HCT116 (cell line): ENCODE measurements around the gene SP3. TPM values are rescaled to one million over a fixed set of nuclear protein-coding genes. Genes with fewer than 3 reads are reported as not detected.

Experiments used
- ATAC-seq: fragments of 200-7000 bp; cut with Tn5 transposase; 2 replicates; pipeline ENCODE4 v1.9.1; 2020; ENCODE audit warnings: mild to moderate bottlenecking, moderate library complexity
- BruUV-seq: library from RNA; stranded (reverse); fragments of 400-500 nt; replicated peaks from 2 replicates; lab custom pipeline; 2021; lab: Mats Ljungman, UMichigan
- CTCF ChIA-PET: fragments of 300-600 bp; sonication (Branson Sonifier 250); formaldehyde crosslinking; loops from one replicate; lab custom pipeline; 2021; ENCODE audit warnings: antibody characterized with exemption; lab: Charles Lee
- POLR2A ChIA-PET: fragments of 300-600, 350-600 bp; sonication (Branson Sonifier 250); formaldehyde crosslinking; loops from one replicate; lab custom pipeline; 2021; ENCODE audit warnings: antibody characterized with exemption; lab: Charles Lee
- RAD21 ChIA-PET, 2 experiments: fragments of 300-600 bp; sonication (Branson Sonifier 250); formaldehyde crosslinking; loops; one replicate each; lab custom pipeline; 2023; ENCODE audit warnings: low total read pairs in 2 of 2; ENCODE audit not compliant: uncharacterized antibody in 2 of 2, unreplicated experiment in 2 of 2, low non-redundant PET in 1 of 2; lab: Charles Lee
- DNase-seq: peaks from one replicate; pipeline ENCODE4 v3.0.0-alpha.2; 2010; ENCODE audit warnings: low read depth, low spot score
- H2AFZ ChIP-seq: fragments of 200-600 bp; shearing (Covaris generic), sonication (generic); 2 replicates; pipeline ENCODE4 v1.6.1; 2017; ENCODE audit warnings: low read depth, mixed run types, mixed read lengths, antibody characterized with exemption, low read length; ENCODE audit not compliant: poor library complexity, severe bottlenecking
- H3K27ac ChIP-seq: 2 replicates; pipeline ENCODE4 v1.5.1; 2012; ENCODE audit warnings: low read depth, low read length
- H3K27me3 ChIP-seq: fragments of 200-600 bp; sonication (generic); 2 replicates; pipeline ENCODE4 v1.6.1; 2016; ENCODE audit warnings: mixed run types, low read length, mixed read lengths; ENCODE audit not compliant: insufficient read depth
- H3K36me3 ChIP-seq, 2 experiments: fragments of 200-500 bp in 1 of 2; fragments of 200-600 bp in 1 of 2; sonication (Bioruptor generic) in 1 of 2; sonication (generic) in 1 of 2; 2 replicates each; pipeline versions ENCODE4 v1.5.1 to v1.6.1; 2014 to 2016; ENCODE audit warnings: low read length in 2 of 2, inconsistent platforms in 1 of 2, mixed read lengths in 1 of 2, mixed run types in 1 of 2; ENCODE audit not compliant: insufficient read depth in 2 of 2, control insufficient read depth in 1 of 2
- H3K4me1 ChIP-seq, 2 experiments: fragments of 200-600 bp in 1 of 2; sonication (generic) in 1 of 2; 2 replicates each; pipeline versions ENCODE4 v1.5.1 to v1.6.1; 2012 to 2017; ENCODE audit warnings: low read length in 2 of 2, inconsistent platforms in 1 of 2, mild to moderate bottlenecking in 1 of 2, mixed read lengths in 1 of 2, mixed run types in 1 of 2, moderate library complexity in 1 of 2; ENCODE audit not compliant: insufficient read depth in 2 of 2, control insufficient read depth in 1 of 2
- H3K4me2 ChIP-seq: fragments of 200-600 bp; sonication (generic); 2 replicates; pipeline ENCODE4 v1.6.1; 2017; ENCODE audit warnings: mixed run types, low read length, mixed read lengths
- H3K4me3 ChIP-seq, 2 experiments: fragments of 200-600 bp in 1 of 2; sonication (generic) in 1 of 2; replicated peaks in 1 of 2; 2 replicates each; pipeline ENCODE4 v1.5.1; 2011 to 2016; ENCODE audit warnings: low read length in 2 of 2, control low read depth in 1 of 2, low read depth in 1 of 2, mild to moderate bottlenecking in 1 of 2, mixed read lengths in 1 of 2, mixed run types in 1 of 2
- H3K79me2 ChIP-seq: fragments of 200-600 bp; sonication (generic); 2 replicates; pipeline ENCODE4 v1.6.1; 2017; ENCODE audit warnings: mild to moderate bottlenecking, mixed run types, low read length, moderate library complexity, mixed read lengths; ENCODE audit not compliant: insufficient read depth
- H3K9ac ChIP-seq: fragments of 200-600 bp; sonication (generic); 2 replicates; pipeline ENCODE4 v1.6.1; 2016; ENCODE audit warnings: low read length, mixed read lengths
- H3K9me2 ChIP-seq: fragments of 200-600 bp; sonication (generic), shearing (Covaris generic); 2 replicates; pipeline ENCODE4 v1.6.1; 2017; ENCODE audit warnings: mixed run types, mild to moderate bottlenecking, moderate library complexity; ENCODE audit not compliant: insufficient read depth
- H3K9me3 ChIP-seq, 2 experiments: fragments of 200-500 bp in 1 of 2; fragments of 200-600 bp in 1 of 2; sonication (Bioruptor generic) in 1 of 2; sonication (generic) in 1 of 2; 2 replicates each; pipeline ENCODE4 v1.6.1; 2014 to 2017; ENCODE audit warnings: low read length in 2 of 2, mixed read lengths in 2 of 2, inconsistent platforms in 1 of 2, low read depth in 1 of 2, mild to moderate bottlenecking in 1 of 2, mixed run types in 1 of 2, moderate library complexity in 1 of 2; ENCODE audit not compliant: control insufficient read depth in 1 of 2, insufficient read depth in 1 of 2
- H4K20me1 ChIP-seq: fragments of 200-600 bp; sonication (generic), shearing (Covaris generic); 2 replicates; pipeline ENCODE4 v1.6.1; 2017; ENCODE audit warnings: mixed run types, mild to moderate bottlenecking, moderate library complexity; ENCODE audit not compliant: insufficient read depth
- CEBPB ChIP-seq: IDR thresholded peaks from 2 replicates; pipeline ENCODE4 v1.6.1; 2012; ENCODE audit warnings: low read depth
- ELF1 ChIP-seq: IDR thresholded peaks from 2 replicates; pipeline ENCODE4 v1.6.1; 2012; ENCODE audit warnings: low read depth, borderline replicate concordance
- EZH2 ChIP-seq: fragments of 200-600 bp; sonication (generic); IDR thresholded peaks from 2 replicates; pipeline ENCODE4 v1.6.1; 2017; ENCODE audit warnings: antibody characterized with exemption, mixed run types
- FOSL1 ChIP-seq: IDR thresholded peaks from 2 replicates; pipeline ENCODE4 v1.6.1; 2012; ENCODE audit warnings: low read depth
- SIN3A ChIP-seq: IDR thresholded peaks from 2 replicates; pipeline ENCODE4 v1.6.1; 2012; ENCODE audit warnings: low read depth
- SP1 ChIP-seq: IDR thresholded peaks from 2 replicates; pipeline ENCODE4 v1.6.1; 2012; ENCODE audit warnings: low read depth
- SRF ChIP-seq: IDR thresholded peaks from 2 replicates; pipeline ENCODE4 v1.6.1; 2012; ENCODE audit warnings: low read depth
- YY1 ChIP-seq: IDR thresholded peaks from 2 replicates; pipeline ENCODE4 v1.6.1; 2011; ENCODE audit warnings: low read length, low read depth, moderate library complexity, mild to moderate bottlenecking; ENCODE audit not compliant: insufficient replicate concordance; ENCODE audit errors: extremely low read depth
- intact Hi-C: fragments of 100-400 bp; cut with micrococcal nuclease; formaldehyde crosslinking; loops from 2 replicates; pipeline ENCODE4 v1.10.0; 2022
- total RNA-seq: library from RNA; stranded (reverse); gene quantifications from one replicate; pipeline ENCODE4 v1.2.1, GENCODE V29; 2021; ENCODE audit not compliant: unreplicated experiment
- TF ChIP-seq, protein P1 (sequence below): IDR thresholded peaks from 2 replicates; pipeline ENCODE4 v1.6.1; 2011; ENCODE audit warnings: mild to moderate bottlenecking, low read length, moderate library complexity; ENCODE audit not compliant: insufficient replicate concordance; ENCODE audit errors: extremely low read depth
- TF ChIP-seq, protein P2 (sequence below): IDR thresholded peaks from 2 replicates; pipeline ENCODE4 v1.6.1; 2012
- TF ChIP-seq, protein P3 (sequence below), 3 experiments: fragments of 200-600 bp in 1 of 3; sonication (generic) in 1 of 3; IDR thresholded peaks in 2 of 3; conservative IDR thresholded peaks in 1 of 3; 2 replicates each; pipeline ENCODE4 v1.5.1; 2012 to 2017; ENCODE audit warnings: low read depth in 2 of 3, low read length in 2 of 3, antibody characterized with exemption in 1 of 3, borderline replicate concordance in 1 of 3, control low read depth in 1 of 3, mild to moderate bottlenecking in 1 of 3, mixed read lengths in 1 of 3, mixed run types in 1 of 3, moderate library complexity in 1 of 3; ENCODE audit not compliant: insufficient read depth in 1 of 3

The SP3 gene
- total RNA-seq, 1 experiment from 2014 or later = 98.0 TPM

DNA sequence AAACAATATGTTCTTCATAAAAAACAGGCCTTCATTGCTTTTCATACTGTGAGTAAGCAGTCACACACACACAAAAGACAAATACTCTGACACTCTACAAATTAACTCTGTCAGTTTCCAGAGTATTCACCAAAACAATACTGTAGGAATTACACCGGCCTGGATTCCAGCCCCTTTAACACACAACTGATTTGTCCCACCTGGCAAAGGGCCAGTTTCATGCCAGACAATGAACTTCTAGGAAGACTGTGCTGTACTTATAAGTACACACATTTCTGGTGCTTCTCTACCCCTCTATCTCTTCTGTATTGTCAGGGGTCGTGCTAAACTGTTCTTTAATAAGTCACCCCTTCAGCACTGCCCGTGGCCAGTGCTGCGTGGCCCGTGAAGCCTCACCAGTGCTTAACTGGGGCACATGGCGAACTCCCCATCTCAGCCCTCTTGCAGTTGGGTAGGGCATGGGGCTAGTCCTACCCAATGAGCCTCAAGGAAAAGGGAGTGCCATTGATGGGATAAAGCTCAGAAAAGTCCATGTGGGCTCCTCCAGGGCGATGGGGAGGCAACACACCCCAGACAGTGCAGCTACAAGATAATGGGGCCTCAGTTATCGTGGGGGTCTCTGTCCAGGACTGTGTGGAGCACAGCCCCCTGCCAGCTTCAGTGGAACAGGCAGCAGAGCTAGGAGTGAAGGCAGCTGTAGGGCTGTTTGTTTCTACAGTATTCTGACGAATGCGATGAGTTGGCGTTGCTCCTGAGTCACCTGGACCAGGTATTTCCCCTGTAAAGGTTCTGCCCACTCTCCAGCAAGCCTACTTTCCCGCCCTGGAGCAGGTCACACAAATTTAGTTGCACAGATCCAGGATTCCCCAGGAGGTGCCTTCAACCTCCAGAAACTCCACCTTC lies 99.0 kb downstream of the SP3 start:
- no peak overlapping the region for H3K4me3 ChIP-seq
- no peak for DNase-seq
- ChIA-PET CTCF (no interaction called here), RAD21 (no interaction called here), POLR2A (no interaction called here)
- no peak overlapping the region for H3K9ac ChIP-seq
- no peaks in the 10 kb centered on the region; the same call in 1 of the 2 replicates for H3K27me3 ChIP-seq
- no TSS peak for BruUV-seq
- H3K4me2 ChIP-seq = no peak overlapping the region
- no peaks in the 10 kb centered on the region for H3K79me2 ChIP-seq
- H4K20me1 ChIP-seq = no peaks in the 10 kb centered on the region
- no peak for ATAC-seq
- H3K27ac ChIP-seq = no peak overlapping the region
- no peaks in the 10 kb centered on the region for H3K4me1 ChIP-seq
- intact Hi-C loops = no loop called here
- no peak for TF ChIP-seq FOSL1
- no peak for TF ChIP-seq SIN3A
- TF ChIP-seq, protein P1, sequence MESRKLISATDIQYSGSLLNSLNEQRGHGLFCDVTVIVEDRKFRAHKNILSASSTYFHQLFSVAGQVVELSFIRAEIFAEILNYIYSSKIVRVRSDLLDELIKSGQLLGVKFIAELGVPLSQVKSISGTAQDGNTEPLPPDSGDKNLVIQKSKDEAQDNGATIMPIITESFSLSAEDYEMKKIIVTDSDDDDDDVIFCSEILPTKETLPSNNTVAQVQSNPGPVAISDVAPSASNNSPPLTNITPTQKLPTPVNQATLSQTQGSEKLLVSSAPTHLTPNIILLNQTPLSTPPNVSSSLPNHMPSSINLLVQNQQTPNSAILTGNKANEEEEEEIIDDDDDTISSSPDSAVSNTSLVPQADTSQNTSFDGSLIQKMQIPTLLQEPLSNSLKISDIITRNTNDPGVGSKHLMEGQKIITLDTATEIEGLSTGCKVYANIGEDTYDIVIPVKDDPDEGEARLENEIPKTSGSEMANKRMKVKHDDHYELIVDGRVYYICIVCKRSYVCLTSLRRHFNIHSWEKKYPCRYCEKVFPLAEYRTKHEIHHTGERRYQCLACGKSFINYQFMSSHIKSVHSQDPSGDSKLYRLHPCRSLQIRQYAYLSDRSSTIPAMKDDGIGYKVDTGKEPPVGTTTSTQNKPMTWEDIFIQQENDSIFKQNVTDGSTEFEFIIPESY = no peak
- TF ChIP-seq, protein P2, sequence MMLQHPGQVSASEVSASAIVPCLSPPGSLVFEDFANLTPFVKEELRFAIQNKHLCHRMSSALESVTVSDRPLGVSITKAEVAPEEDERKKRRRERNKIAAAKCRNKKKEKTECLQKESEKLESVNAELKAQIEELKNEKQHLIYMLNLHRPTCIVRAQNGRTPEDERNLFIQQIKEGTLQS = no peak
- TF ChIP-seq, protein P3, sequence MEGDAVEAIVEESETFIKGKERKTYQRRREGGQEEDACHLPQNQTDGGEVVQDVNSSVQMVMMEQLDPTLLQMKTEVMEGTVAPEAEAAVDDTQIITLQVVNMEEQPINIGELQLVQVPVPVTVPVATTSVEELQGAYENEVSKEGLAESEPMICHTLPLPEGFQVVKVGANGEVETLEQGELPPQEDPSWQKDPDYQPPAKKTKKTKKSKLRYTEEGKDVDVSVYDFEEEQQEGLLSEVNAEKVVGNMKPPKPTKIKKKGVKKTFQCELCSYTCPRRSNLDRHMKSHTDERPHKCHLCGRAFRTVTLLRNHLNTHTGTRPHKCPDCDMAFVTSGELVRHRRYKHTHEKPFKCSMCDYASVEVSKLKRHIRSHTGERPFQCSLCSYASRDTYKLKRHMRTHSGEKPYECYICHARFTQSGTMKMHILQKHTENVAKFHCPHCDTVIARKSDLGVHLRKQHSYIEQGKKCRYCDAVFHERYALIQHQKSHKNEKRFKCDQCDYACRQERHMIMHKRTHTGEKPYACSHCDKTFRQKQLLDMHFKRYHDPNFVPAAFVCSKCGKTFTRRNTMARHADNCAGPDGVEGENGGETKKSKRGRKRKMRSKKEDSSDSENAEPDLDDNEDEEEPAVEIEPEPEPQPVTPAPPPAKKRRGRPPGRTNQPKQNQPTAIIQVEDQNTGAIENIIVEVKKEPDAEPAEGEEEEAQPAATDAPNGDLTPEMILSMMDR (IDR thresholded peaks at IDR 0.05 in 2 of 3, conservative IDR thresholded peaks at IDR 0.05 in 1 of 3; ENCODE audit: borderline replicate concordance in 1 of 3, insufficient read depth in 1 of 3, low read depth in 2 of 3, low read length in 2 of 3) = no peak
- no peak for TF ChIP-seq YY1
- no peak for TF ChIP-seq ELF1
- no peak for TF ChIP-seq SP1
- no peak for TF ChIP-seq SRF
- TF ChIP-seq CEBPB = no peak
- no peak for TF ChIP-seq EZH2
- H3K9me2 ChIP-seq = no peaks in the 10 kb centered on the region
- no peaks in the 10 kb centered on the region for H3K9me3 ChIP-seq
- no peaks in the 10 kb centered on the region for H3K36me3 ChIP-seq
- H2AFZ ChIP-seq = no peak overlapping the region
